H9 (cell line): ENCODE measurements around the gene FBLN1. TPM values are rescaled to one million over a fixed set of nuclear protein-coding genes. Genes with fewer than 3 reads are reported as not detected.

ENCODE experiments used
- DNase-seq: peaks from one replicate; pipeline ENCODE4 v3.0.0-alpha.2; 2017
- H2AFZ ChIP-seq: one replicate; pipeline ENCODE4 v1.6.1; 2013; ENCODE audit warnings: mild to moderate bottlenecking, low read length, control low read depth, moderate library complexity
- H2AK5ac ChIP-seq: 2 replicates; pipeline ENCODE4 v1.6.1; 2013; ENCODE audit warnings: low read length, control low read depth, mixed read lengths; ENCODE audit not compliant: insufficient read length
- H2BK120ac ChIP-seq: one replicate; pipeline ENCODE4 v1.6.1; 2013; ENCODE audit warnings: low read depth, mild to moderate bottlenecking, low read length, control low read depth, inconsistent platforms; ENCODE audit not compliant: poor library complexity, severe bottlenecking
- H2BK12ac ChIP-seq: 2 replicates; pipeline ENCODE4 v1.6.1; 2013; ENCODE audit warnings: low read length, control low read depth, mixed read lengths, low read depth; ENCODE audit not compliant: insufficient read length
- H2BK15ac ChIP-seq: 2 replicates; pipeline ENCODE4 v1.6.1; 2013; ENCODE audit warnings: low read depth, low read length, control low read depth
- H2BK20ac ChIP-seq: one replicate; pipeline ENCODE4 v1.6.1; 2013; ENCODE audit warnings: low read depth, mild to moderate bottlenecking, low read length, control low read depth, inconsistent platforms; ENCODE audit not compliant: poor library complexity, severe bottlenecking
- H2BK5ac ChIP-seq: 2 replicates; pipeline ENCODE4 v1.6.1; 2013; ENCODE audit warnings: low read length, control low read depth, mixed read lengths; ENCODE audit not compliant: insufficient read length
- H3K14ac ChIP-seq: 2 replicates; pipeline ENCODE4 v1.6.1; 2013; ENCODE audit warnings: low read length, control low read depth; ENCODE audit not compliant: insufficient read depth
- H3K18ac ChIP-seq: 2 replicates; pipeline ENCODE4 v1.6.1; 2013; ENCODE audit warnings: low read depth, mild to moderate bottlenecking, mixed read lengths, low read length, control low read depth; ENCODE audit not compliant: insufficient read length
- H3K23ac ChIP-seq: 2 replicates; pipeline ENCODE4 v1.6.1; 2013; ENCODE audit warnings: low read length, control low read depth, mixed read lengths, low read depth; ENCODE audit not compliant: insufficient read length
- H3K23me2 ChIP-seq: 2 replicates; pipeline ENCODE4 v1.6.1; 2013; ENCODE audit warnings: low read depth, mild to moderate bottlenecking, mixed read lengths, low read length, control low read depth; ENCODE audit not compliant: insufficient read length, poor library complexity, severe bottlenecking
- H3K27ac ChIP-seq: 2 replicates; pipeline ENCODE4 v1.5.1; 2013; ENCODE audit warnings: low read length, control low read depth, mixed read lengths, low read depth; ENCODE audit not compliant: insufficient read length
- H3K27me3 ChIP-seq: 2 replicates; pipeline ENCODE4 v1.6.1; 2013; ENCODE audit warnings: low read length, control low read depth, inconsistent platforms; ENCODE audit not compliant: insufficient read depth
- H3K4ac ChIP-seq: 2 replicates; pipeline ENCODE4 v1.6.1; 2013; ENCODE audit warnings: low read depth, mild to moderate bottlenecking, control low read depth, inconsistent platforms, low read length, moderate library complexity
- H3K4me1 ChIP-seq: 2 replicates; pipeline ENCODE4 v1.6.1; 2013; ENCODE audit warnings: low read length, control low read depth, inconsistent platforms; ENCODE audit not compliant: insufficient read depth
- H3K4me2 ChIP-seq: 2 replicates; pipeline ENCODE4 v1.6.1; 2013; ENCODE audit warnings: low read length, control low read depth, mixed read lengths; ENCODE audit not compliant: insufficient read length, insufficient read depth
- H3K56ac ChIP-seq: 2 replicates; pipeline ENCODE4 v1.6.1; 2013; ENCODE audit warnings: low read depth, mild to moderate bottlenecking, mixed read lengths, low read length, control low read depth; ENCODE audit not compliant: insufficient read length
- H3K79me1 ChIP-seq: 2 replicates; pipeline ENCODE4 v1.6.1; 2013; ENCODE audit warnings: low read depth, mild to moderate bottlenecking, moderate library complexity, low read length, control low read depth, inconsistent platforms; ENCODE audit not compliant: insufficient read depth, poor library complexity, severe bottlenecking
- H3K79me2 ChIP-seq: 2 replicates; pipeline ENCODE4 v1.6.1; 2013; ENCODE audit warnings: low read length, control low read depth, inconsistent platforms; ENCODE audit not compliant: insufficient read depth
- H3K9ac ChIP-seq: 2 replicates; pipeline ENCODE4 v1.6.1; 2013; ENCODE audit warnings: low read length, control low read depth, mixed read lengths; ENCODE audit not compliant: insufficient read length; ENCODE audit errors: extremely low read depth
- H3K9me3 ChIP-seq: one replicate; pipeline ENCODE4 v1.6.1; 2013; ENCODE audit warnings: low read depth, low read length, inconsistent platforms; ENCODE audit not compliant: control insufficient read depth
- H3T11ph ChIP-seq: one replicate; pipeline ENCODE4 v1.6.1; 2013; ENCODE audit warnings: mild to moderate bottlenecking, low read length, control low read depth, inconsistent platforms
- H4K20me1 ChIP-seq: one replicate; pipeline ENCODE4 v1.6.1; 2013; ENCODE audit not compliant: control insufficient read depth, insufficient read length, insufficient read depth
- H4K5ac ChIP-seq: 2 replicates; pipeline ENCODE4 v1.6.1; 2013; ENCODE audit warnings: low read depth, mild to moderate bottlenecking, mixed read lengths, low read length, control low read depth; ENCODE audit not compliant: insufficient read length
- H4K8ac ChIP-seq: replicated peaks from 2 replicates; pipeline ENCODE4 v1.6.1; 2013; ENCODE audit warnings: low read length, control low read depth, mixed read lengths, low read depth; ENCODE audit not compliant: insufficient read length
- H4K91ac ChIP-seq: 2 replicates; pipeline ENCODE4 v1.6.1; 2013; ENCODE audit warnings: low read depth, mild to moderate bottlenecking, moderate library complexity, mixed read lengths, low read length, control low read depth; ENCODE audit not compliant: insufficient read length
- H3K27ac Mint-ChIP-seq, 3 experiments: 2 replicates in 2 of 3; 3 replicates in 1 of 3; pipeline ENCODE4 v1.8.0; 2020 to 2021; ENCODE audit warnings: mixed read lengths in 3 of 3, mild to moderate bottlenecking in 1 of 3, moderate library complexity in 1 of 3
- H3K27me3 Mint-ChIP-seq: 2 replicates; pipeline ENCODE4 v1.8.0; 2021; ENCODE audit warnings: low read depth, mild to moderate bottlenecking, moderate library complexity, mixed read lengths
- H3K36me3 Mint-ChIP-seq, 3 experiments: 2 replicates in 2 of 3; 3 replicates in 1 of 3; pipeline ENCODE4 v1.8.0; 2020 to 2021; ENCODE audit warnings: low read depth in 3 of 3, mixed read lengths in 3 of 3; ENCODE audit not compliant: insufficient read depth in 1 of 3
- H3K4me1 Mint-ChIP-seq, 2 experiments: 2 replicates each; pipeline ENCODE4 v1.8.0; 2020; ENCODE audit warnings: mixed read lengths in 2 of 2
- H3K4me3 Mint-ChIP-seq, 2 experiments: 2 replicates in 1 of 2; 3 replicates in 1 of 2; pipeline ENCODE4 v1.8.0; 2020 to 2021; ENCODE audit warnings: mild to moderate bottlenecking in 2 of 2, mixed read lengths in 2 of 2, moderate library complexity in 1 of 2
- H3K9me3 Mint-ChIP-seq, 2 experiments: 2 replicates in 1 of 2; 3 replicates in 1 of 2; pipeline ENCODE4 v1.8.0; 2020; ENCODE audit warnings: mild to moderate bottlenecking in 2 of 2, mixed read lengths in 2 of 2, moderate library complexity in 1 of 2
- WGBS: extraction: QIAGEN DNeasy Blood & Tissue Kit; methylation state at CpG from one replicate; pipeline ENCODE4 v1.1.7; 2013; ENCODE audit warnings: missing lambda C conversion rate, low lambda C conversion rate, mixed read lengths; ENCODE audit not compliant: insufficient read length; ENCODE audit errors: extremely low coverage; 5-methylcytosine and 5-hydroxymethylcytosine counted together
- total RNA-seq: library from RNA; stranded (reverse); gene quantifications from 2 replicates; pipeline ENCODE4 v1.2.1, GENCODE V29; 2021
- TF ChIP-seq, protein P1 (sequence below): fragments of 200-600 bp; sonication (generic); conservative IDR thresholded peaks from 3 replicates; pipeline ENCODE4 v1.8.0; 2021; ENCODE audit warnings: antibody characterized with exemption, mild to moderate bottlenecking

The FBLN1 gene
- total RNA-seq, 1 experiment from 2014 or later: 140 TPM

DNA sequence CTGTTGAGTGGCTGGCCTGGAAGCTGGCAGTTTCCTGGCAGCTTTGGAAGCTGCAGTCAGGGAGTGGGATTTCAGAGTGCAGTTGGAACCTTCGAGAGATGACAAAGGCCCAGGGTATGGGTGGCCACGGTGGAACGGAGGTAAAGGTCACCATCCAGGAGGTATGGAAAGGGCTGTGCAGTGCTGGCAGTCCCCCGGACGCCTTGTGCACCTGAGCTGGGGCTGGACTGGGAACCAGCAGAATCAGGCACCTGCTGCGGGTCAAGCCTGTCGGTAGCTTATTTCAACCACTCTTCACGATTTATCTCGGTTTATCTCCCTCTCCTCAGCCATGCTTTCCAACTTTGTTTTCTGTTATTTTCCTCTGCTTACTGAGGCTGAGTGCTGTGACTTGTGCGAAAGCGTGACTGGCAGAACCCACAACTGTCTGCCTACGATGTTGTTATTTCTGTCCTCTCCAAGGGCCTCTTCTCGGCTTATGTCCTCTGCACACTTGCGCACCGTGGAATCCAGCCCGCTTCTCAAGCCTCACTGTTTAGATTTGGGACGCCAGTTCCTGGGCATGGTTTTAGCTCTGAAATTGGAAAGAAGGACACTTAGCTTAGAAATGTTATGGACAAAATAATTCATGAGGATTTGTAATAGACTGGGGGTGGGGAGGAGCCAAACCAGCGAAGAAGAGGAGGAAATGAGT is 145.0 kb downstream of the FBLN1 start:
- Histone ChIP-seq H4K8ac (no peak overlapping the region), H2AFZ (no peak overlapping the region), H4K5ac (no peak overlapping the region), H2BK120ac (no peak overlapping the region), H3K79me2 (no peaks in the 10 kb centered on the region), H4K91ac (no peak overlapping the region), H2BK15ac (no peak overlapping the region), H3K56ac (no peak overlapping the region), H2AK5ac (no peak overlapping the region), H2BK5ac (no peak overlapping the region), H3K9ac (no peak overlapping the region), H3K79me1 (no peaks in the 10 kb centered on the region), H3K27me3 (no peaks in the 10 kb centered on the region; the same call in 1 of the 2 replicates), H3T11ph (no peak overlapping the region), H3K23ac (no peak overlapping the region), H3K4ac (no peak overlapping the region), H2BK20ac (no peak overlapping the region), H3K9me3 (no peaks in the 10 kb centered on the region), H3K27ac (no peak overlapping the region), H2BK12ac (no peak overlapping the region), H3K18ac (no peak overlapping the region), H3K14ac (no peak overlapping the region), H3K4me2 (no peak overlapping the region), H3K4me1 (no peaks in the 10 kb centered on the region), H3K23me2 (no peaks in the 10 kb centered on the region), H4K20me1 (no peaks in the 10 kb centered on the region)
- whole genome bisulfite sequencing: no CpG with 5 or more reads among the region's 18 CpGs
- Mint-ChIP-seq H3K36me3 (no peaks in the 10 kb centered on the region; a peak in 1 of 7 replicates), H3K27me3 (peaks cover 56% of the 10 kb centered on the region), H3K4me1 (peaks cover 14 to 16% of the 10 kb centered on the region in 2 experiments), H3K4me3 (no peak overlapping the region), H3K9me3 (no peaks in the 10 kb centered on the region), H3K27ac (no peak overlapping the region)
- DNase-seq: no peak
- TF ChIP-seq, protein P1, sequence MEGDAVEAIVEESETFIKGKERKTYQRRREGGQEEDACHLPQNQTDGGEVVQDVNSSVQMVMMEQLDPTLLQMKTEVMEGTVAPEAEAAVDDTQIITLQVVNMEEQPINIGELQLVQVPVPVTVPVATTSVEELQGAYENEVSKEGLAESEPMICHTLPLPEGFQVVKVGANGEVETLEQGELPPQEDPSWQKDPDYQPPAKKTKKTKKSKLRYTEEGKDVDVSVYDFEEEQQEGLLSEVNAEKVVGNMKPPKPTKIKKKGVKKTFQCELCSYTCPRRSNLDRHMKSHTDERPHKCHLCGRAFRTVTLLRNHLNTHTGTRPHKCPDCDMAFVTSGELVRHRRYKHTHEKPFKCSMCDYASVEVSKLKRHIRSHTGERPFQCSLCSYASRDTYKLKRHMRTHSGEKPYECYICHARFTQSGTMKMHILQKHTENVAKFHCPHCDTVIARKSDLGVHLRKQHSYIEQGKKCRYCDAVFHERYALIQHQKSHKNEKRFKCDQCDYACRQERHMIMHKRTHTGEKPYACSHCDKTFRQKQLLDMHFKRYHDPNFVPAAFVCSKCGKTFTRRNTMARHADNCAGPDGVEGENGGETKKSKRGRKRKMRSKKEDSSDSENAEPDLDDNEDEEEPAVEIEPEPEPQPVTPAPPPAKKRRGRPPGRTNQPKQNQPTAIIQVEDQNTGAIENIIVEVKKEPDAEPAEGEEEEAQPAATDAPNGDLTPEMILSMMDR: no peak
